ENCODE data around the gene PROB1.
A peak's percentile ranks its signal among the peaks of the same experiment; 100 is the strongest.

Gene PROB1

DNA sequence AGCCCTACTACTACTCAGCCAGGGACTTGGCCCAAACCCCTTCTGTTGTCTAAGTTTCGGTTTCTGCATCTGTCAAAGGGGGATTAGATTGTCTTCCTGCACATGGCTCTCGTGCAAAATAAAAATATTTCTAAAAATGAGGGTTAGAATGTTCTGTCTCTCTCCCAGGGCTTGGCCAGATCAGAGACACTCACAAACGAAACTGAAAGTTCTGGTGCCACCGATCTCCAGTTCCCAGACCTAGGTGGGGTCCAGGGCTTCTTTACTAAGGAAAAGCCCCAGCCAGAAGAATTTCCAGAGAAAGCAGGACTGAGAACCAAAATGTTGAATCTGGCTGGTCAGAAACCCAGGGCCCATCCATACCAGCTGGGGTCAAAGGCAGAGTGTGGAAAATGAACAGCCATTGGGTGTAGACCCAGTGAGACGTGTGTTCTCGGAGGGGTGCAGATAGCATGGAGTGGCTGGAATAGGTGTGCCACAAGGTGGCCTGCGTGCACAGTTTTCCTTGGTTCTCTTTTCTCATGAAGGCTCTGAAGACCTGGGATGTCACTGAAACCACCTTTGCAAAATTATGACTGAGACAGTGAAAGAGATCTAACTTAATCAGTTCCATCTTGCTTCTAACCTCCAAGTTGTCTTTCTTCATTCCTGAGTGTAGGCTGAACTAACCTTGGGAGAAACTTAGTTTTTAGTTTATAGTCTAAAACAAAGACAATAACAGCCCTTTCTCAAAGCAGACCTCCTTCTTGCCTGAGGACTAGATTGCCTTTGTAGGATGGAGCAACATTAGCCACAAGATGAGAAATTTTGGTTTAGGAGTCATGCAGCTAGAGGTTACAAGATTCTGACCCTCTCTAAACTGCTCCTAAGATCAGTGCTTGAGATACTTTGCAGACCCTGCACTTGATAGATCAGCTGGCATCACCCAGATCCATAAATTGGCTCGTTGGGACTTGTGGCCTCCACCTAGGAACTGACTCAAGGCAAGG lies 9.5 kb downstream of the PROB1 start:
- Mint-ChIP-seq H3K9me3 (no peaks in the 10 kb centered on the region), H3K27me3 (no peaks in the 10 kb centered on the region), H3K27ac (peak overlapping the region; percentile 89), H3K36me3 (no peaks in the 10 kb centered on the region), H3K4me3 (peak overlapping the region; percentile 70), H3K4me1 (peaks cover 54% of the 10 kb centered on the region)
- CTCF ChIA-PET, result no interaction called here
- DNase-seq, result peak; percentile 52

- Mint-ChIP-seq H3K27ac (peak overlapping the region; percentile 89), H3K4me1 (peaks cover 47% of the 10 kb centered on the region), H3K4me3 (peak overlapping the region; percentile 70), H3K27me3 (no peaks in the 10 kb centered on the region), H3K36me3 (no peaks in the 10 kb centered on the region), H3K9me3 (no peaks in the 10 kb centered on the region)
- DNase-seq, result no peak
- CTCF ChIA-PET, result no interaction called here
Observed at GRCh38 chr5:139384591-139385051, 10.3 kb downstream of the PROB1 start.

DNA sequence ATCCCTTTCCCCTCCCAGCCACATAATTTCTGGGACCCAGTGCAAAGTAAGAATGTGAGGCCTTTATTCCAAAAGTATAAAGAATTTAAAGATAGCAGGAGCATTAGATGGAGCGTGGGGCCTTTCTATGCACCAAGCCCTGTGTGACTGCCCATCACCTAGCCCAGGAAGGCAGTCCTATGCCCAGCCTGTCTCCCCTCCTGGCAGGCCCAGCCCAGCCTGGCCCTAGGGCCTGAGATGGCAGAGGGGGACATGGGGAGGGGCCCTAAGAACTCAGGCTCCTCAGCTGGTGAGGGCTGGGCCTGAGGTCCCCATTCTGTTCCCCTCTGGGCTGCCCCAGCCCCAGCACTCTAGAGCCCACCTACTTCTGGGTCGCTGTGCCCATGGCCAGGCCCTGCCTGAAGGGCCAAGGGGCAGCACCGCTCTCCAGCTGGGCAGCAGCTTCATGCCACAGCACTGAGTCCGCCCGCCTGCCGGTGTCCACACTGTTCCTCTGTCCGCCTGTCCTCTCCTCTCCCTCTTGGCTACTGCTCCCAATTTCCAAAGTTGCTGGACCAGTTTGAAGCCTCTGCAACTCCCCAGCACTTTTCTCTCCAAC lies 10.8 kb downstream of the PROB1 start:
- peaks cover 44% of the 10 kb centered on the region for H3K4me1 Mint-ChIP-seq
- H3K27ac Mint-ChIP-seq, result peak overlapping the region; percentile 89
- no peaks in the 10 kb centered on the region for H3K9me3 Mint-ChIP-seq
- H3K36me3 Mint-ChIP-seq, result no peaks in the 10 kb centered on the region
- H3K27me3 Mint-ChIP-seq, result no peaks in the 10 kb centered on the region
- CTCF ChIA-PET, result no interaction called here
- peak overlapping the region; percentile 70 for H3K4me3 Mint-ChIP-seq
- no peak for DNase-seq

GRCh38 chr5:139383275-139383992 lies 11.5 kb downstream of the PROB1 start, which contains the start of gene SLC23A1:
Gene SLC23A1 (minus strand): TSS chr5:139383297. CDS start chr5:139383253, 44 bp downstream.
- Mint-ChIP-seq H3K27me3 (no peaks in the 10 kb centered on the region), H3K9me3 (no peaks in the 10 kb centered on the region), H3K4me3 (peak within 1 kb of the TSS; percentile 26), H3K36me3 (no peaks in the 10 kb centered on the region), H3K4me1 (peaks cover 43% of the 10 kb centered on the region), H3K27ac (peak within 1 kb of the TSS; percentile 72)
- DNase-seq, result no peak
- CTCF ChIA-PET, result no interaction called here

DNA sequence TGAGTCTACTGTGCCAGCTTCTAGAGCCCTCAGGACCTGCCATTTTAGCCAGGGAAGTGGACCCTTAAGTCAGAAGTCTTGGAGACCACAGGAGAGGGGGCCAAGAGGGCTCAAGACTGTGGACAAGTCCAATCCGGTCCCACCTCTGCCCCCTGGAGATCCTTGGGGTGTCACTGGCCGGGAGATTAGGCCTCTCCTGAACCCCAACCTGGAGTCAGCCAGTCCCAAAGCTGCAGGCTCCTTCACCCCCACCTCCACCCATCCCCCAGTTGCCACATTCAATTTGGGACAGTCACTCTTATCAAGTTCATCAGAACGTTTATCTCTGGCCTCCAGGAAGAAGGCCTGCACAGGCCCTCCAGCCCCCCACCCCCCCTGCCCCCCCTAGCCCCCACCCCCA lies 12.1 kb downstream of the PROB1 start:
- CTCF ChIA-PET, result no interaction called here
- Mint-ChIP-seq H3K4me3 (no peak overlapping the region), H3K4me1 (peaks cover 37% of the 10 kb centered on the region), H3K36me3 (no peaks in the 10 kb centered on the region), H3K27me3 (no peaks in the 10 kb centered on the region), H3K27ac (no peak overlapping the region), H3K9me3 (no peaks in the 10 kb centered on the region)
- no peak for DNase-seq

DNA sequence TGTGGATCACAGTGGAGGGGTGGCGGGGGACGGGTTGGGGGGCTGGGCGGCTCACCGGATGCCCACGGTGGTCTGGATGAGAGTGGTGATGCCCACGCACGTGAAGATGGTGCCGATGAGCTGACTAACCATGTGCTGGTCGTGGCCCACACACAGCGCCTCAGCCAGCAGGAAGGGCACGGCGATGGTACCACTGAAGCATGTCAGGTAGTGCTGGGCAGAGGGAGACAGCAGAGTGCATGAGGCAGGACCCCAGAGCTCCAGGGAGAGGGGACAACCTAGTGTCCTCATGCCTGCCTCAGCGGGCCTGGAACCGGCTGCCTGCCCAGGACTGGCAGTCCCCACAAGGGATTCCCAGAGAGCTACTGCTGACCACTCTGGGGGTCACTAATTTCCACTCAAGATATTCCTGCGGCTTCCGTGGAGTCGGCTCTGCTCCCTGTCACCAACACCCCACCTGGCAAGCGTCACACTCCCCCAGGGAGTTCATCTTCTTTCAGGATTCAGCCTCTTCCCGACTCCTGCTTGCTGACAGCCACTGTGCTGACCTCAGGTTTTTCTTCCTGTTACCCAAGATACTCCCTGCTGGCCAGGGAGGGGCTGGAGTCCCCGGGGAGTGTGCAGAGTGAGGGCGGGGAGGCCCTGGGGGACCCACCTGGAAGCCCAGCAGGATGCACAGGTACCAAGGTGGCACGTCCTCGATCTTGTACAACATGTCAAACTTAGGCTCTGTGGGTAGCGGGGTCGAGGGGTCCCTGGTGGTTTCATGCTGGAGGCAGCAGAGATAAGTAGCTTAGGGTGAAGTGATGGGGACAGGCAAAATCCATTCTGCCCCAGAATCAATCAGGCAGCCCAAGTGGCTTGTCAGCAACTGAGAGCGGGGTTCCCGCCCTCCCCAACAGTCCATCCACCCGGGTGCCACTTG lies 12.8 kb downstream of the PROB1 start:
- DNase-seq, result no peak
- Mint-ChIP-seq H3K9me3 (no peaks in the 10 kb centered on the region), H3K4me3 (no peak overlapping the region), H3K27ac (no peak overlapping the region), H3K27me3 (no peaks in the 10 kb centered on the region), H3K4me1 (peaks cover 37% of the 10 kb centered on the region), H3K36me3 (no peaks in the 10 kb centered on the region)
- CTCF ChIA-PET, result no interaction called here

- peaks cover 1% of the 10 kb centered on the region for H3K36me3 Mint-ChIP-seq
- CTCF ChIA-PET, result no interaction called here
- no peak overlapping the region for H3K27ac Mint-ChIP-seq
- DNase-seq, result no peak
- H3K4me3 Mint-ChIP-seq, result no peak overlapping the region
- H3K27me3 Mint-ChIP-seq, result no peaks in the 10 kb centered on the region
- H3K4me1 Mint-ChIP-seq, result peaks cover 22% of the 10 kb centered on the region
- H3K9me3 Mint-ChIP-seq, result no peaks in the 10 kb centered on the region
Observed at GRCh38 chr5:139379626-139380449, 15.1 kb downstream of the PROB1 start.

- CTCF ChIA-PET, result interaction anchor here (1.3 kb wide), 1 partner anchor 10 kb away, joined by 3 read pairs; no protein-coding TSS in a partner anchor
- H3K4me3 Mint-ChIP-seq, result no peak overlapping the region
Observed at GRCh38 chr5:139378941-139379361, 16.0 kb downstream of the PROB1 start.

GRCh38 chr5:139378101-139378825 lies 16.6 kb downstream of the PROB1 start:
- H3K36me3 Mint-ChIP-seq, result peaks cover 7% of the 10 kb centered on the region
- H3K27me3 Mint-ChIP-seq, result no peaks in the 10 kb centered on the region
- no peak for DNase-seq
- H3K27ac Mint-ChIP-seq, result no peak overlapping the region
- H3K9me3 Mint-ChIP-seq, result no peaks in the 10 kb centered on the region
- CTCF ChIA-PET, result interaction anchor here (1.3 kb wide), 1 partner anchor 9 kb away, joined by 3 read pairs; no protein-coding TSS in a partner anchor
- peaks cover 8% of the 10 kb centered on the region for H3K4me1 Mint-ChIP-seq
- H3K4me3 Mint-ChIP-seq, result no peak overlapping the region

More at GRCh38 chr5:139378941-139379361, 16.0 kb downstream of the PROB1 start:
- no peak for DNase-seq
- Mint-ChIP-seq H3K9me3 (no peaks in the 10 kb centered on the region), H3K36me3 (peaks cover 3% of the 10 kb centered on the region), H3K27me3 (no peaks in the 10 kb centered on the region), H3K4me1 (peaks cover 15% of the 10 kb centered on the region), H3K27ac (no peak overlapping the region)

- Mint-ChIP-seq H3K9me3 (no peaks in the 10 kb centered on the region), H3K36me3 (peaks cover 9% of the 10 kb centered on the region), H3K27ac (no peak overlapping the region), H3K27me3 (no peaks in the 10 kb centered on the region), H3K4me1 (peaks cover 8% of the 10 kb centered on the region), H3K4me3 (no peak overlapping the region)
- CTCF ChIA-PET, result no interaction called here
- no peak for DNase-seq
Observed at GRCh38 chr5:139377226-139377625, 17.7 kb downstream of the PROB1 start.

DNA sequence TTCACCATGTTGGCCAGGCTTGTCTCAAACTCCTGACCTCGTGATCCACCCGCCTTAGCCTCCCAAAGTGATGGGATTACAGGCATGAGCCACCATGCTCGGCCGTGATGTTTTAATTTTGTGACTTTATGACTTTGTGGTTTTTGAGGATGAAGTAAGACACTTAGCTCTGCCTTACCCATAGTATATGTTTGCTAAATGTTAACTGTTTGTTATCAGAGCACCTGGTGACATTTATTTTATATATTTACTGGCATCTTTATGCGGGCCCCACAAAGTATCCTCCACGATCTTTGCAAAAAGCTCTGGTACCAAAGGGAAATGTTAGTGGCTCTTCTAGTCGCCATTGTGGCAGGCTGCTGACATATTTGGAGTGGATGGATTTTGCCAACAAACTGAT lies 18.5 kb downstream of the PROB1 start:
- H3K27ac Mint-ChIP-seq, result no peak overlapping the region

DNA sequence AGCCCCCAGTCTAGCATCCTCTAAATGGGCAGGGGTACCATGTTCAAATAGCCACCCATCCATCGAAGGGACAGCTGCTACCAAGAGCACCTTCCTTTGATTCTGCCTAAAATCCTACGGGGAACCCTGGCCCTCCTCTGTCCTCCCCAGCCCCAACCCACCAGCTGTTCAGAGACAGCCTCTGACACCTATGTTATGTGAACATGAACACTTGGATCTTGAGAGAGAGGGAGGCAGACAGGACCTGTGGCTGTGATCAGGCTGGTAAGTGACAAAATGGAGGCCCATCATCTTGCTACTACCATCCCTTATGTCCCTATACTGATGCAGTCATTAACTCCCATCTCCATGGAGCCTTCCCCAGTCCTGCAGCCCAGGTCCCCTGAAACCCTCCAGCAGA lies 20.0 kb downstream of the PROB1 start:
- CTCF ChIA-PET, result interaction anchor here (0.8 to 1.0 kb wide), 2 partner anchors 13 to 33 kb away, joined by 3 read pairs; no protein-coding TSS in a partner anchor
- Mint-ChIP-seq H3K27ac (no peak overlapping the region), H3K4me3 (no peak overlapping the region)

More for the DNA sequence above, 18.5 kb downstream of the PROB1 start:
- no peaks in the 10 kb centered on the region for H3K27me3 Mint-ChIP-seq
- peaks cover 14% of the 10 kb centered on the region for H3K36me3 Mint-ChIP-seq
- no peak overlapping the region for H3K4me3 Mint-ChIP-seq
- peaks cover 16% of the 10 kb centered on the region for H3K4me1 Mint-ChIP-seq
- DNase-seq, result no peak
- no peaks in the 10 kb centered on the region for H3K9me3 Mint-ChIP-seq
- CTCF ChIA-PET, result no interaction called here

More for the DNA sequence above, 20.0 kb downstream of the PROB1 start:
- Mint-ChIP-seq H3K36me3 (peaks cover 14% of the 10 kb centered on the region), H3K9me3 (no peaks in the 10 kb centered on the region), H3K4me1 (peaks cover 20% of the 10 kb centered on the region), H3K27me3 (no peaks in the 10 kb centered on the region)
- DNase-seq, result no peak
